Frontal cortex (tissue), 4 donors: ENCODE data around the gene ANGEL1. TPM values are rescaled to one million over a fixed set of nuclear protein-coding genes. Genes with fewer than 3 reads are reported as not detected.

Experiments used
- DNase-seq, 2 donors: peaks; one replicate each; pipeline ENCODE4 v3.0.0; 2012; ENCODE audit warnings: low spot score in 2 of 2
- FAIRE-seq: peaks from 2 replicates; lab custom pipeline; 2012; peaks lifted over from hg19 to GRCh38; lab: Jason Lieb, UNC
- total RNA-seq: library from RNA; depleted of rRNA; stranded (reverse); fragments of >200 nt; gene quantifications from one replicate; pipeline ENCODE4 v1.2.3, GENCODE V29; 2014
- donor health status: control.
- donor health status: control.
- donor health status: control.

The ANGEL1 gene
- total RNA-seq, 1 donor from 2014 or later = 6.5 TPM

- FAIRE-seq = no peak
- DNase-seq = no peak
Observed at GRCh38 chr14:76827696-76828296, 15.1 kb upstream of the ANGEL1 start.

DNA sequence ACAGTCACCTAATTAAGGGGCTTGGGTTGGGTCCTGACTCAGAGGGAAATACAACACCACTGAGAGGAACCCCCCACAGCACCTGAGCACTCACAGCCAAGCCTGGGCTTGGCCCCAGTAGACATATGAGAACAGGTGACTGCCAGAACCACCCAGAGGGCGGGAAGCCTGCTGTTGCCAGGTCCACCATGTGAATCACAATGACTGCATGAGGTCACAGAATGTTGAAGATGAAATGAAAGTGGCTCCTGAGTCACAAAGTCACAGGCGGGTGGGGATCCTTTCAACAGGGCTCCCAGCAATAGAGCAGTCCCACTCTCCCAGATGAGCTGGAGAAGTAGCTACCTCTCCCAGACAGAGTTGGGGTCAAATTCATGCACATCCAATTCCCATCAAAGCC, 13.4 kb upstream of the ANGEL1 start, which contains the start of gene LRRC74A:
TSS of gene LRRC74A (plus strand) at position 287 of the 400 bp plus-strand sequence. CDS start 290 bp downstream, outside the sequence.
- FAIRE-seq (no peak), DNase-seq (no peak)

- FAIRE-seq = no peak
- DNase-seq = no peak
Observed at GRCh38 chr14:76820700-76821099, 8.0 kb upstream of the ANGEL1 start.

DNA sequence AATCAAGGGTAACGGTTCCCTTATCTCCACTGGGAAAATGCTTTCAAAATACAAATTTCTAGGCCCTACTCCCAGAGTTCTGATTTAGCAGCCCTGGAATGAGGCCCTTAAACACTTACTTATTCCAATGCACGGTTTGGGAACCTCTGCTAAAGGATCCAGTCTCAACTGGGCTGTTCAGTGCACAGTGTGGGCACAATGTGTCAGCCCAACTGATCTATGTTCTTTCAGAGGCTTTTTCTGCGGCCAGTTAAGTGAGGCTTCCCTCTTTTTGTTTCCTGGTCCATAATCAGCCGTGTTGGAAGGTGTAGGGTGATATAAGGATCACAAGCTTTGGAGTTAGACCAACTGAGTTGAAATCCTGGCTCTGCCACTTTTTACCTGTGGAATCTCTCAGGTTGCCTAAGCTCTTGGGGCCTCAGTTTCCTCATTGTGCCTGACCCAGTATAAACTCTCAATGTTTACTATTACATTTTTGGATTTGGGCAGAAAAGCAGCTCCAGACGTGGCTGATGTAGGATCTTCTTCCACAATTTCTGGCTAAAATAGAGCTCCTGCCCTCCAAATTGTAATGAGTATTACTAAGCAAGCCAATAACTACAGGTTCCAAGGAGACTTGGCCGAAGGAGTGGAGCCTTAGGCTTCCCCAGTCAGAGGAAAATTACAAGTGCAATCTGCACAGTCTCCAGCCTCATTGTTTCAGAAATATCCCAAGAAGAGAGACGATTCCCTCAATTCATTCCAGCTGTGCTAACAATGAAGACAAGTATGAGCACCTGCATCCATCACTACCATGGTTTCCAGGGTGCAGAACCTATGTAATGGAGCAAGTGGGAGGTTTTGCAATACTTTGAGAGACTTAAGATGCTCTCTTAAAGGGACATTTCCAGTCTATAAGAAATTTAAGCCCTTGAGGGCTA, 2.3 kb upstream of the ANGEL1 start:
- FAIRE-seq (no peak), DNase-seq (no peak)

GRCh38 chr14:76812093-76812421, 625 bp downstream of the ANGEL1 start:
- FAIRE-seq (no peak), DNase-seq (no peak)

- DNase-seq (no peak), FAIRE-seq (no peak)
Observed at GRCh38 chr14:76811561-76811960, 1.1 kb downstream of the ANGEL1 start.

DNA sequence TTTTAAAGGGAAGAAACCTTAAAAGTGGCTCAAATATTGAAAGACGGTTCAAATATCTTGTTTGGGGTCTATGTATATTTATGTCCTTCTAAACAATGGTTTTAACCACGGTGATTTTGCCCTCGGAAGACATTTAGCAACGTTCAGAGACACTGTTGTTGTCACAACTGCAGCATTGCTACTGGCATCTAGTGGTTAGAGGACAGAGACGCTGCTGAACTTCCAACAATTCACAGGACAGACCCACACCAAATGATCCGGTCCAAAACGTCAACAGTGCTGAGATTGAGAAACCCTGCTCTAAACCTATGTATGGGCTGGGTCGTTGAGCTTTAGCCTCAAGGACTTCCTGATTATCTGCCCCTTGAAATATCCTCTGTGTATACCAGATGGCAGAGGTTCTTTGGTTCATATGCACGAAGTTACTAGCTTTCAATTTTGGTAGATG, 1.7 kb downstream of the ANGEL1 start:
- FAIRE-seq = no peak
- peak in 1 of 2 donors; percentile 42 for DNase-seq

GRCh38 chr14:76810525-76810924, 2.2 kb downstream of the ANGEL1 start:
- DNase-seq = no peak
- no peak for FAIRE-seq

- FAIRE-seq (no peak), DNase-seq (no peak)
Observed at GRCh38 chr14:76808990-76809389, 3.7 kb downstream of the ANGEL1 start.

- DNase-seq = no peak
- FAIRE-seq = no peak
Observed at GRCh38 chr14:76808011-76808410, 4.7 kb downstream of the ANGEL1 start.

GRCh38 chr14:76806446-76806845, 6.2 kb downstream of the ANGEL1 start:
- DNase-seq (no peak), FAIRE-seq (no peak)

DNA sequence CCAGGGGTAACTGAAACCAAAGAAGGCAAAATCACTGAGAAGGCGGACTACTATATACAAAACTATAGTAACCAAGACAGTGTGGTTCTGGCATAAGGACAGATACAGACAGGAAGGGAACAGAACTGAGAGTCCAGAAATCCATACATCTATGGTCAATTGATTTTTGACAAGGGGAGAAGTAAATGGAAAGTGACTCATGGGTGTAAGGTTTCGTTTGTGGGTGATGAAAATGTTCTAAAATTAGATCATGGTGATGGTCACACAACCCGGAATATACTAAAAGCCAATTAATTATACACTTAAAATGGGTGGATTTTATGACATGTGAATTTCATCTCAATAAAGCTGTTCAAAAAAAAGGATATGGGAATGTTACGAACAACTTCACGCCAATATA, 18.7 kb downstream of the ANGEL1 start:
- FAIRE-seq (no peak), DNase-seq (no peak)

- no peak for FAIRE-seq
- DNase-seq = no peak
Observed at GRCh38 chr14:76793324-76793723, 19.4 kb downstream of the ANGEL1 start.

DNA sequence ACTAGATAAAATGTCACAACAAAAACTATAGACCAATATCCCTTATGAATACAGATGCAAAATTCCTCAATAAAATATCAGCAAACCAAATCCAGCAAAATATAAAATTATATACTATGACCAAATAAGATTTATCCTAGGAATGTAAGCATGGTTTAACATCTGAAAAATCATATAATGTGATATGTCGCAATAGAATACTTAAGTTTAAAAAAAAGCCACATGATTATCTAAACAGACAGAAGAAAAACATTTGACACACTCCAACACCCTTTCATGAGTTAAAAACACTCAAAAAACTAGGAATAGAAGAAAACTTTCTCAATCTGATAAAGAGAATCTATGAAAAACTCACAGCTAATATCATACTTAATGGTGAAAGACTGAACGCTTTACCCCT, 20.3 kb downstream of the ANGEL1 start:
- no peak for FAIRE-seq
- no peak for DNase-seq

DNA sequence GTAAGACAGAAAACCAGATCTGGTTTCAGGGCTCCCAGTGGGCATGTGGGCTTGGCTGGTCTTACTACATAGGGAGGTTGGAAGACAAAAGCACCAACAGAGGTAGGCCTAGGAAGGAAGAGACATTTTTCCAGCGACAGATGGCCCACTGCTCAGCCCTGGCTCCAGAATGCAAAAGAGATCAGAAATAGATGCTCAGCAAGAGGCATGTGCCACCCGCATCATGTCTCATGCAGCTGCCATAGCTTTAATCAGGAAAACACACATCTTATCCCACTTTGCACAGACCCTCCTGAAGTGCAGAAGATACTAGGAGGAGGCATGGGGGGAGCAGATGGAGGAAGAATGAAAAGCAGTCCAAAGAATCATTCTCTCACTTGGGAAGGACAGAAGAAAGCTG, 26.1 kb downstream of the ANGEL1 start:
- FAIRE-seq (no peak), DNase-seq (no peak)

GRCh38 chr14:76784881-76785280, 27.8 kb downstream of the ANGEL1 start:
- FAIRE-seq = peak; percentile 51
- peak; percentile 80 to 90 for DNase-seq

DNA sequence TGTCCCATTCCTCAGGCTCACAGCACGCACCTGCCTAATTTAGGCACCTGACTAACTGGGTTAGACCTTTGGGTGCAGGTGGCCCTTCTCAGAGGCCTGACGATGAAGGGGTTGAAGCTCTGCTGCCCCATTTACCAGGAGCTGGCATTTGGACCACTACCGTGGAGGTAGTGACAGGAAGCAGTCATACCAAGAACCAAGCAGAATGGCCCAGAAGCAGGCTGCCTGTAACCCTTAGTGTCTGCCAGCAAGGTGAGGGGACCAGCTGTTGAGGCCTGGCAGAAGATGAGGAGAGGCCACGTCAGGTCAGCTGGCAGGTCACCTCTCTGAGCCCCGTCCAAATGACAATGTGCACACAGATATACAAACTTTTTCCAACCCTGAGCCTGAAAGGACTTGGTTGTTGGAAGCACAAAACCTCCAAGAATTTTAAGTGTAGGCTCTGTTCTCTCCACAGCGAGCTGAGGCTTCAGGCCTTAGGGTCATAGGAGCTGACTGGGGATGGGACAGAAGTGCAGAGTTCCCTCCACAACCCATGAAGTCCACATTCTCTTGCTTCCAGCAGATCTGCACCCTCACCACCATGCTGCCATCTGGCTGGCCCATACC, 28.3 kb downstream of the ANGEL1 start:
- no peak for DNase-seq
- no peak for FAIRE-seq

DNA sequence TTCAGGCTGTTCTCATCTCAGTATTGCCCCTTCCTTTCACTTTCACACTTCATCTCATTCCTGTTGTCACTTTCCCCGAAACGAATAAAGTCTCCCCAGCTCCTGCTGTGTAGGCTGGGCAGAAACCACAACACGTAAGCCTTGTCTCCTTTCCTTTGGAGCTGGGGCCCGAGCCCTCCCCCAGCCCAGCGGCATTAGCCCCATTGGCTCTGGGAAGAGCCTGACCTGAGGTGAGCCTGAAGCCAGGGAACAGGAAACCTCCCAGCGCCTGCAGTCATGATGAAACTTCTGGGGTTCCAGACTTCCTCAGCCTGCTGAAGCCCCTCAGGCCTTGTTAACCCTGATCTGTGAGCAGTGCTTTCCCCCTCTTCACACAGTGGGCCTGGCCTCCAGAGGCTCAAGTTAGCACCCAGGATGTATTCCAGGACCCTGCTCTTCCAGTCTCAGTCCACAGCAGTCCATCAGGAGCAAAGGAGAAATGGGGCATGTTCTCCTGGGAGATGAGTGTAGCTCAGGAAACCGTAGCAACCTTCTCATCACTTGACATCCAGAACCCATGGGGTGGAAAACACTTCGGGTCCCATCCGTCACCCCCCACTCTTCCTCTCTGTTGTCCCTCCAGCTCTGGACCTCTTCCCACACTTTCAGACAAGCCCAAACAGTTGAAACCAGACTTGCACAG, 29.7 kb downstream of the ANGEL1 start:
- DNase-seq = no peak
- no peak for FAIRE-seq

- no peak for DNase-seq
Observed at GRCh38 chr14:76782115-76782884, 30.4 kb downstream of the ANGEL1 start.

DNA sequence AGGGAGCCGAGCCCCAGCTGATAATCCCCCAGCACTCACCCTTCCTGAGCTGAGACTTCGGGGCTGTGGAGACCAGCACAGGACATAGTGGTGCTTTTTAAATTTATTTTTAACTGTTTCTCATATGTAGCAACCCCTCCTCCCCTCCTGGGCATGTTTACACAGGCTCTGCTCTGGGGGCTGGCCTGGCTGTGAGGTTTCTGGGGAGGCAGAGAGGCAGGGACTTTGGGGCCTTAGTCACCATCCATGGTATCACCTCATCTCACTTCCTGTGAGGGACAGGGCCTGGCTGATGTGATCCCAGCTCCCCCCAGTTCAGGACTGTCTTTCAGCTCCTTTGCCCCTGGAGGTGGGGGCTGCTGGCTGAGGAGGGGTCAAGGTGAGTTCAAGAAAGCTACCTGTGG, 31.0 kb downstream of the ANGEL1 start:
- FAIRE-seq (no peak), DNase-seq (no peak)

More at GRCh38 chr14:76782115-76782884, 30.4 kb downstream of the ANGEL1 start:
- no peak for FAIRE-seq
